GM23248 (cell line): ENCODE results near the gene CTNNA3. TPM values are rescaled to one million over a fixed set of nuclear protein-coding genes. Genes with fewer than 3 reads are reported as not detected.

Source experiments
- DNase-seq: peaks from one replicate; pipeline ENCODE4 v3.0.0-alpha.2; 2015
- H2AFZ ChIP-seq: fragments of 200-600 bp; sonication (generic); 2 replicates; pipeline ENCODE4 v1.6.1; 2016; ENCODE audit warnings: antibody characterized with exemption
- H3F3A ChIP-seq: fragments of 200-600 bp; sonication (generic); 2 replicates; pipeline ENCODE4 v1.6.1; 2016; ENCODE audit warnings: mild to moderate bottlenecking, antibody characterized with exemption, mixed run types; ENCODE audit not compliant: insufficient read depth
- H3K27ac ChIP-seq: fragments of 200-600 bp; sonication (generic); 2 replicates; pipeline ENCODE4 v1.5.1; 2016; ENCODE audit warnings: mild to moderate bottlenecking
- H3K27me3 ChIP-seq: fragments of 200-600 bp; sonication (generic); replicated peaks from 2 replicates; pipeline ENCODE4 v1.6.1; 2016; ENCODE audit warnings: mild to moderate bottlenecking; ENCODE audit not compliant: insufficient read depth
- H3K36me3 ChIP-seq: fragments of 200-600 bp; sonication (generic); 2 replicates; pipeline ENCODE4 v1.6.1; 2016; ENCODE audit warnings: low read depth, mild to moderate bottlenecking
- H3K4me1 ChIP-seq: fragments of 200-600 bp; sonication (generic); 2 replicates; pipeline ENCODE4 v1.6.1; 2016; ENCODE audit warnings: mild to moderate bottlenecking; ENCODE audit not compliant: insufficient read depth
- H3K4me2 ChIP-seq: fragments of 200-600 bp; sonication (generic); one replicate; pipeline ENCODE4 v1.6.1; 2016; ENCODE audit warnings: mild to moderate bottlenecking; ENCODE audit not compliant: unreplicated experiment
- H3K4me3 ChIP-seq: fragments of 200-600 bp; sonication (generic); 2 replicates; pipeline ENCODE4 v1.5.1; 2016; ENCODE audit warnings: mild to moderate bottlenecking
- H3K79me2 ChIP-seq: fragments of 200-600 bp; sonication (generic); 2 replicates; pipeline ENCODE4 v1.6.1; 2016; ENCODE audit warnings: mild to moderate bottlenecking; ENCODE audit not compliant: insufficient read depth
- H3K9ac ChIP-seq: fragments of 200-600 bp; sonication (generic); 2 replicates; pipeline ENCODE4 v1.6.1; 2016; ENCODE audit warnings: mild to moderate bottlenecking
- H3K9me2 ChIP-seq: fragments of 200-600 bp; sonication (generic); 2 replicates; pipeline ENCODE4 v1.6.1; 2016; ENCODE audit warnings: mixed run types, mild to moderate bottlenecking, moderate library complexity; ENCODE audit not compliant: insufficient read depth
- H3K9me3 ChIP-seq: fragments of 200-600 bp; sonication (generic); one replicate; pipeline ENCODE4 v1.6.1; 2017; ENCODE audit warnings: low read depth
- H4K20me1 ChIP-seq: fragments of 200-600 bp; sonication (generic); 2 replicates; pipeline ENCODE4 v1.6.0; 2016; ENCODE audit not compliant: insufficient read depth
- EZH2 ChIP-seq: fragments of 200-600 bp; sonication (generic); IDR thresholded peaks from 2 replicates; pipeline ENCODE4 v1.6.1; 2018; ENCODE audit warnings: antibody characterized with exemption, mild to moderate bottlenecking; ENCODE audit not compliant: insufficient read depth, poor library complexity, severe bottlenecking
- EZH2phosphoT487 ChIP-seq: fragments of 200-600 bp; sonication (generic); IDR thresholded peaks from 2 replicates; pipeline ENCODE4 v1.6.1; 2018; ENCODE audit warnings: antibody characterized with exemption, moderate library complexity, mild to moderate bottlenecking, low read depth; ENCODE audit not compliant: insufficient read depth
- WGBS, 2 experiments: methylation state at CpG; one replicate each; pipeline ENCODE4 v1.1.6; 2015 to 2017; ENCODE audit warnings: low lambda C conversion rate in 2 of 2, low coverage in 1 of 2; ENCODE audit errors: missing lambda C conversion rate in 2 of 2; 5-methylcytosine and 5-hydroxymethylcytosine counted together
- in situ Hi-C: fragments of 300-500 bp; cut with MboI; formaldehyde crosslinking; loops from 2 replicates; pipeline ENCODE4 v1.15.0; 2020
- polyA plus RNA-seq: library from polyadenylated mRNA; unstranded; fragments of >200 nt; fragmentation: Nextera tagmentation; extraction: Ambion mirVana; gene quantifications from 2 replicates; pipeline ENCODE4 v1.2.1, GENCODE V29; 2016
- total RNA-seq: library from RNA; depleted of rRNA; stranded (reverse); fragments of >200 nt; shearing (Covaris generic); gene quantifications from 2 replicates; pipeline ENCODE4 v1.2.3, GENCODE V29; 2014

The CTNNA3 gene
- total and polyA plus RNA-seq, 2 experiments from 2014 or later = not detected

- H3K9me3 ChIP-seq = no peaks in the 10 kb centered on the region
- in situ Hi-C loops = no loop called here
Observed at GRCh38 chr10:65940105-65940504, 1755.9 kb downstream of the CTNNA3 start.

DNA sequence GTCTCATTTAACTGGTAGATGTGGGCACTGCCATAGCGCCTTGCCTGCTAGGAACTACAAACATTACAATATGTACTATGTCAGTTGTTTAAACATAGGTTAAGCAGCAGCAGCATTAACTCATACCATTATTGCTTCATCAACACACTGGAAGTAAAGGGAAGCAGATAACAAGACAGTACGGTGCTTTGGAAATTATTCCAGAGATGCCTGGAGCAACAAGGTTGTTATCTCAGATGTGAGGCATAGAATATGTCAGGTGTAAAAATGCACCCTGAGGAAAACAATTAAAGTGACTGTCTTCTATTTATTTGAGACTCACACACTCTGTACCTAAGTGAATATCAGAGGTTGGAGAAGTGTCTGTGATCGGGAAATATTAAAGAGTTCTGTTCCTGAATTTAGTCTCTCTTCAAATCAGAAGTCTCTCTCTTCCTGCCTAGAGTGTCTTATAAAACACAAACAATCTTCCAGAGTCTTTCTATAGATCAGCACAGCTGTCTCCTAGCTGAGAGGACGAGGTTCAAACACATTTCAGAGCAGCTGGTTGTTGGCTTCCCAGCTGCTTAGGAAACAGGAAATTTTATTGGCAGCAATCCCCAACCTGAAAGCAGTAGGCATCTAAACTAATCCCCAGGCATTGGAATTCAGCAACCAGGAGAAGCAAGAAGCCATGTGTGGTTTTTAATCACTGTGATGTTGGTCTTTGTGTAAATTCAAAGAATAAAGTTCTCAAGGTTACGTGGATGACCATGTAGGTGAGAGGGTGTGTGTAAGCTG, 1764.5 kb downstream of the CTNNA3 start:
- H3K9ac ChIP-seq = no peak overlapping the region
- 20 to 22% methylated on average over 5 of the region's 5 CpGs for WGBS, 2 experiments
- no peaks in the 10 kb centered on the region for H3K27me3 ChIP-seq
- in situ Hi-C loops = no loop called here
- H3K4me3 ChIP-seq = no peak overlapping the region
- TF ChIP-seq EZH2 (no peak), EZH2phosphoT487 (no peak)
- no peaks in the 10 kb centered on the region for H3K79me2 ChIP-seq
- DNase-seq = no peak
- peaks cover 4% of the 10 kb centered on the region for H3K9me3 ChIP-seq
- H3K4me1 ChIP-seq = no peaks in the 10 kb centered on the region
- H3K27ac ChIP-seq = no peak overlapping the region
- no peaks in the 10 kb centered on the region for H3K36me3 ChIP-seq
- no peaks in the 10 kb centered on the region for H3F3A ChIP-seq
- no peak overlapping the region for H2AFZ ChIP-seq
- H3K9me2 ChIP-seq = no peaks in the 10 kb centered on the region
- H4K20me1 ChIP-seq = no peaks in the 10 kb centered on the region
- no peak overlapping the region for H3K4me2 ChIP-seq

More at GRCh38 chr10:65940105-65940504, 1755.9 kb downstream of the CTNNA3 start:
- Histone ChIP-seq H3K4me1 (no peaks in the 10 kb centered on the region), H3K4me3 (no peak overlapping the region), H3K79me2 (no peaks in the 10 kb centered on the region), H4K20me1 (no peaks in the 10 kb centered on the region), H3K27ac (no peak overlapping the region), H3F3A (no peaks in the 10 kb centered on the region), H3K36me3 (no peaks in the 10 kb centered on the region), H3K27me3 (no peaks in the 10 kb centered on the region), H2AFZ (no peak overlapping the region), H3K4me2 (no peak overlapping the region), H3K9ac (no peak overlapping the region), H3K9me2 (no peaks in the 10 kb centered on the region)
- DNase-seq = no peak
- TF ChIP-seq EZH2phosphoT487 (no peak), EZH2 (no peak)

- Histone ChIP-seq H3F3A (no peaks in the 10 kb centered on the region), H3K27me3 (no peaks in the 10 kb centered on the region), H2AFZ (no peak overlapping the region), H3K9me2 (no peaks in the 10 kb centered on the region), H3K36me3 (no peaks in the 10 kb centered on the region; the same call in 1 of the 2 replicates), H3K4me1 (no peaks in the 10 kb centered on the region), H3K4me2 (no peak overlapping the region), H3K27ac (no peak overlapping the region), H3K9ac (no peak overlapping the region), H3K9me3 (no peaks in the 10 kb centered on the region), H3K79me2 (no peaks in the 10 kb centered on the region), H3K4me3 (no peak overlapping the region), H4K20me1 (no peaks in the 10 kb centered on the region)
- WGBS, 2 experiments = 0% methylated on average over 1 of the region's 1 CpG
- no peak for TF ChIP-seq EZH2phosphoT487
- TF ChIP-seq EZH2 = no peak
- in situ Hi-C loops = no loop called here
- DNase-seq = no peak
Observed at GRCh38 chr10:65911151-65911835, 1784.7 kb downstream of the CTNNA3 start.

DNA sequence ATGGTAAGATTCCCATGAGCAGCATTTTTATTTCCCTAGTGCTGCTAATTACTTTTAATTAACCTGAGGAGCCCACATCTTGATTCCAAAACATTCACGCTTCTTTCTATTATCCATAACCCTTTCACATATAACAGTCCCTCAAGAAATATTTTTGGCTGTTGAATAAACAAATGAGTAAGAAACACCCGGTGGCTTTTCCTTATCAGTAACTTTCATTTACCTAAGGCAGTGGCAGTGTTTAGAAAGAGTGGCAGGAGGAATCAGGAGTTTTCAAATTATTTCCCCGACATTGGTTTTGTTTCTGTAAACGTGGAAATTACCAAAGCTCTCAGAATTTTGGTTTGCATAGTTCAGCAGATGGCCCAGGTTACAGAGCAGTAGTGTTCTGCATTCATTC, 1785.8 kb downstream of the CTNNA3 start:
- no peaks in the 10 kb centered on the region for H3K9me3 ChIP-seq
- no peak overlapping the region for H3K4me2 ChIP-seq
- no peaks in the 10 kb centered on the region for H3K27me3 ChIP-seq
- no peaks in the 10 kb centered on the region for H3K4me1 ChIP-seq
- H3K4me3 ChIP-seq = no peak overlapping the region
- no peaks in the 10 kb centered on the region for H3K36me3 ChIP-seq
- no peak for DNase-seq
- WGBS, 2 experiments = 21 to 23% methylated on average over 4 of the region's 4 CpGs
- H3K9me2 ChIP-seq = no peaks in the 10 kb centered on the region
- no peaks in the 10 kb centered on the region for H4K20me1 ChIP-seq
- no peak overlapping the region for H3K27ac ChIP-seq
- H3K79me2 ChIP-seq = no peaks in the 10 kb centered on the region
- no peak overlapping the region for H2AFZ ChIP-seq
- in situ Hi-C loops = no loop called here
- no peak for TF ChIP-seq EZH2phosphoT487
- no peak for TF ChIP-seq EZH2
- no peak overlapping the region for H3K9ac ChIP-seq
- H3F3A ChIP-seq = no peaks in the 10 kb centered on the region
